Uterus (tissue), 2 donors: ENCODE data around the gene ARHGAP21.

Experiments used
- POLR2A ChIP-seq, 2 donors: fragments of 450-650 bp; IDR thresholded peaks; one replicate each; pipeline ENCODE4 v1.6.1; 2016; ENCODE audit warnings: antibody characterized with exemption in 2 of 2, mild to moderate bottlenecking in 1 of 2, moderate library complexity in 1 of 2
- TF ChIP-seq, protein P1 (sequence below), 4 experiments: fragments of 200-600 bp in 2 of 4; fragments of 450-650 bp in 2 of 4; sonication (generic) in 2 of 4; IDR thresholded peaks; one replicate each; pipeline ENCODE4 v1.5.1; 2016 to 2019; ENCODE audit warnings: antibody characterized with exemption in 4 of 4, mild to moderate bottlenecking in 2 of 4, moderate library complexity in 1 of 4

DNA sequence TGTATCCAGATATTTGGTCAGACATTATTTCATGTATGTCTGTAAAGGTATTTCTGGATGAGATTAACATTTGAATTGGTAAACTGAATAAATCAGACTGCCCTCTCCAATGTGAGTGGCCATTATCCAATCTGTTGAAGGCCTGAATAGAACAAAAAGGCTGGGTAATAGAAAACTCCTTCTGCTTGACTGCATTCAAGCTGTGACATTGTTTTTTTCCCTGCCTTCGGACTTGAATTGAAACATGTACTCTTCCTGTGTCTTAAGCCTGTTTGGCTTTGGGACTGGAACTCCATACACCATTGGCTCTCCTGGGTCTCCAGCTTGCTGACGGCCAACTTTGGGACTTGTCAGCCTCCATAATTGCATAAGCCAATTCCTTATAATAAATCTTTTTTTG is 36.0 kb upstream of the ARHGAP21 start:
- TF ChIP-seq, protein P1, sequence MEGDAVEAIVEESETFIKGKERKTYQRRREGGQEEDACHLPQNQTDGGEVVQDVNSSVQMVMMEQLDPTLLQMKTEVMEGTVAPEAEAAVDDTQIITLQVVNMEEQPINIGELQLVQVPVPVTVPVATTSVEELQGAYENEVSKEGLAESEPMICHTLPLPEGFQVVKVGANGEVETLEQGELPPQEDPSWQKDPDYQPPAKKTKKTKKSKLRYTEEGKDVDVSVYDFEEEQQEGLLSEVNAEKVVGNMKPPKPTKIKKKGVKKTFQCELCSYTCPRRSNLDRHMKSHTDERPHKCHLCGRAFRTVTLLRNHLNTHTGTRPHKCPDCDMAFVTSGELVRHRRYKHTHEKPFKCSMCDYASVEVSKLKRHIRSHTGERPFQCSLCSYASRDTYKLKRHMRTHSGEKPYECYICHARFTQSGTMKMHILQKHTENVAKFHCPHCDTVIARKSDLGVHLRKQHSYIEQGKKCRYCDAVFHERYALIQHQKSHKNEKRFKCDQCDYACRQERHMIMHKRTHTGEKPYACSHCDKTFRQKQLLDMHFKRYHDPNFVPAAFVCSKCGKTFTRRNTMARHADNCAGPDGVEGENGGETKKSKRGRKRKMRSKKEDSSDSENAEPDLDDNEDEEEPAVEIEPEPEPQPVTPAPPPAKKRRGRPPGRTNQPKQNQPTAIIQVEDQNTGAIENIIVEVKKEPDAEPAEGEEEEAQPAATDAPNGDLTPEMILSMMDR (IDR thresholded peaks at IDR 0.05) = no peak
- TF ChIP-seq POLR2A (IDR thresholded peaks at IDR 0.05) = no peak
